HG03354 (cell line): ENCODE data around the gene ABCF2.

ENCODE experiments used
- ATAC-seq: cut with Tn5 transposase; IDR thresholded peaks from one replicate; pipeline ENCODE4 v1.9.1; 2021; ENCODE audit warnings: mild to moderate bottlenecking; ENCODE audit not compliant: unreplicated experiment, poor library complexity, severe bottlenecking

ABCF2 gene

GRCh38 chr7:151201751-151202150 is 25.3 kb downstream of the ABCF2 start:
- no peak for ATAC-seq

GRCh38 chr7:151201344-151201743 is 25.7 kb downstream of the ABCF2 start:
- ATAC-seq: no peak

- no peak for ATAC-seq
Observed at GRCh38 chr7:151198945-151199848, 27.8 kb downstream of the ABCF2 start.

- ATAC-seq: no peak
Observed at GRCh38 chr7:151197932-151198331, 29.1 kb downstream of the ABCF2 start.

GRCh38 chr7:151195616-151196450 is 31.2 kb downstream of the ABCF2 start:
- no peak for ATAC-seq

- ATAC-seq: no peak
Observed at GRCh38 chr7:151194188-151194587, 32.8 kb downstream of the ABCF2 start.

GRCh38 chr7:151193203-151193978 is 33.6 kb downstream of the ABCF2 start:
- no peak for ATAC-seq

GRCh38 chr7:151192002-151192539 is 34.9 kb downstream of the ABCF2 start:
- ATAC-seq: no peak

GRCh38 chr7:151191544-151191943 is 35.5 kb downstream of the ABCF2 start:
- ATAC-seq: no peak

- ATAC-seq: no peak
Observed at GRCh38 chr7:151189038-151189437, 38.0 kb downstream of the ABCF2 start.

GRCh38 chr7:151188252-151188542 is 38.8 kb downstream of the ABCF2 start:
- no peak for ATAC-seq

GRCh38 chr7:151187409-151188251 is 39.4 kb downstream of the ABCF2 start:
- no peak for ATAC-seq

- no peak for ATAC-seq
Observed at GRCh38 chr7:151186640-151187408, 40.2 kb downstream of the ABCF2 start, which contains the start of gene ASB10. TSS of gene ASB10 (minus strand) at chr7:151187250. CDS start at chr7:151187130, 120 bp downstream.

- ATAC-seq: no peak
Observed at GRCh38 chr7:151185762-151186639, 41.0 kb downstream of the ABCF2 start.

GRCh38 chr7:151181011-151181431 is 46.0 kb downstream of the ABCF2 start:
- ATAC-seq: no peak

GRCh38 chr7:151179946-151180345 is 47.1 kb downstream of the ABCF2 start:
- ATAC-seq: no peak

GRCh38 chr7:151179287-151179860 is 47.6 kb downstream of the ABCF2 start:
- no peak for ATAC-seq
